Measurements from ENCODE around the gene SPATA6L. TPM values are rescaled to one million over a fixed set of nuclear protein-coding genes. Genes with fewer than 3 reads are reported as not detected.

The SPATA6L gene
- total and polyA plus RNA-seq, 8 donors = 3.2 to 10.1 (median 8.4) TPM

GRCh38 chr9:4603830-4604229 lies 62.5 kb downstream of the SPATA6L start:
- ATAC-seq = no peak
- no peaks in the 10 kb centered on the region for H3K27me3 ChIP-seq
- no peak for TF ChIP-seq CTCF (IDR thresholded peaks at IDR 0.05)
- intact Hi-C loops (cut with DNase I) = no loop called here
- no peak overlapping the region for H3K27ac ChIP-seq
- no peaks in the 10 kb centered on the region for H3K9me3 ChIP-seq
- no peaks in the 10 kb centered on the region for H3K36me3 ChIP-seq
- DNase-seq = no peak
- no peak overlapping the region for H3K4me3 ChIP-seq
- H3K4me1 ChIP-seq = no peaks in the 10 kb centered on the region

GRCh38 chr9:4600368-4600767 lies 65.9 kb downstream of the SPATA6L start:
- DNase-seq (no peak), ATAC-seq (no peak)
- no peaks in the 10 kb centered on the region for H3K9me3 ChIP-seq
- intact Hi-C loops (cut with DNase I) = no loop called here
- TF ChIP-seq CTCF (IDR thresholded peaks at IDR 0.05) = no peak
- H3K4me3 ChIP-seq = no peak overlapping the region
- H3K27me3 ChIP-seq = no peaks in the 10 kb centered on the region
- no peak overlapping the region for H3K27ac ChIP-seq
- H3K36me3 ChIP-seq = no peaks in the 10 kb centered on the region
- peaks cover 0 to 4% of the 10 kb centered on the region in 2 donors for H3K4me1 ChIP-seq

GRCh38 chr9:4596165-4596922 lies 69.9 kb downstream of the SPATA6L start:
- ATAC-seq (no peak), DNase-seq (no peak)
- Histone ChIP-seq H3K4me1 (peaks cover 3 to 4% of the 10 kb centered on the region in 2 donors), H3K9me3 (no peaks in the 10 kb centered on the region), H3K4me3 (no peak overlapping the region), H3K36me3 (no peaks in the 10 kb centered on the region), H3K27ac (peak overlapping the region in 1 of 2 donors; percentile 0), H3K27me3 (no peaks in the 10 kb centered on the region)
- TF ChIP-seq CTCF (IDR thresholded peaks at IDR 0.05) = no peak
- intact Hi-C loops (cut with DNase I) = no loop called here

- DNase-seq = no peak
- H3K27me3 ChIP-seq = no peaks in the 10 kb centered on the region
- intact Hi-C loops (cut with DNase I) = no loop called here
- H3K4me3 ChIP-seq = no peak overlapping the region
- no peak for TF ChIP-seq CTCF (IDR thresholded peaks at IDR 0.05)
- no peak overlapping the region for H3K27ac ChIP-seq
- peaks cover 5 to 10% of the 10 kb centered on the region in 2 donors for H3K4me1 ChIP-seq
- H3K36me3 ChIP-seq = no peaks in the 10 kb centered on the region
- ATAC-seq = no peak
- H3K9me3 ChIP-seq = no peaks in the 10 kb centered on the region
Observed at GRCh38 chr9:4594994-4595393, 71.3 kb downstream of the SPATA6L start.

GRCh38 chr9:4594545-4594944 lies 71.7 kb downstream of the SPATA6L start:
- no peaks in the 10 kb centered on the region for H3K36me3 ChIP-seq
- no peaks in the 10 kb centered on the region for H3K9me3 ChIP-seq
- ATAC-seq (no peak), DNase-seq (no peak)
- no peaks in the 10 kb centered on the region for H3K27me3 ChIP-seq
- H3K27ac ChIP-seq = no peak overlapping the region
- TF ChIP-seq CTCF (IDR thresholded peaks at IDR 0.05) = no peak
- H3K4me1 ChIP-seq = peaks cover 5 to 10% of the 10 kb centered on the region in 2 donors
- no peak overlapping the region for H3K4me3 ChIP-seq
- intact Hi-C loops (cut with DNase I) = no loop called here
